Esophagus muscularis mucosa (tissue), 4 donors: Measurements from ENCODE around the gene CIRBP.

Experiments used
- EP300 ChIP-seq: sonication (generic); formaldehyde crosslinking; IDR thresholded peaks from one replicate; pipeline ENCODE4 v1.6.1; 2017; ENCODE audit warnings: antibody characterized with exemption
- POLR2A ChIP-seq: fragments of 450-650 bp; IDR thresholded peaks from one replicate; pipeline ENCODE4 v1.6.1; 2017; ENCODE audit warnings: antibody characterized with exemption, moderate library complexity, mild to moderate bottlenecking, low read depth
- POLR2AphosphoS5 ChIP-seq, 2 donors: sonication (generic); formaldehyde crosslinking; IDR thresholded peaks; one replicate each; pipeline ENCODE4 v1.6.1; 2017; ENCODE audit warnings: antibody characterized with exemption in 2 of 2
- TF ChIP-seq, protein P1 (sequence below), 3 experiments: fragments of 200-600 bp in 2 of 3; fragments of 450-650 bp in 1 of 3; sonication (generic) in 2 of 3; IDR thresholded peaks; one replicate each; pipeline ENCODE4 v1.5.1; 2017 to 2019; ENCODE audit warnings: antibody characterized with exemption in 3 of 3, mild to moderate bottlenecking in 2 of 3, moderate library complexity in 1 of 3

DNA sequence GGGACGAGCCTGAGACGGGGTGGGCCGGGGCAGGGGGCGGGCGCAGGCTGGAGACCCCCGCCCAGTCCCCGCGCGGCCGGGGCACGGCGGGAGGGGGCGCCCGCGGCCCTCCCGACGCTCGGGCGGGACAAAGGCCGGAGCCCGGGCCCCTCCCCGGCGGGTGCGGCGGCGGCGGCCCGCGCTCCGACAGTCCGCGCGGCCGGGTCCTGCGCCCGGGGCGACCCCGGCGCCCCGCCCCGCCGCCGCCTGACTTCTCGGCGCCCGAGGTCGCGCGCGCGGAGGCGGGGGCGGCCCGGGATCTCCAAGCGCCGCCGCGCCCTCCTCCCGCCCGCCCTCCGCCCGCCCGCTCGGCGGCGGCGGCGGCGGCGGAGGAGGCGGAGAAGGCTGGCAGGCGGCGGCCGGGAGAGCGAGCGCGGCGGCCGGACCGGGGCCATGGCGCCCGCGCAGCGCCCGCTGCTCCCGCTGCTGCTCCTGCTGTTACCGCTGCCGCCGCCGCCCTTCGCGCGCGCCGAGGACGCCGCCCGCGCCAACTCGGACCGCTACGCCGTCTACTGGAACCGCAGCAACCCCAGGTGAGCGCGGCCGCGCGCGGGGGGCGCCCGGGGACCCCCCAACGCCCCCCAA is 16.7 kb downstream of the CIRBP start, which contains the start of gene EFNA2:
- TF ChIP-seq POLR2AphosphoS5 (IDR thresholded peaks at IDR 0.05) = no peak
- TF ChIP-seq, protein P1, sequence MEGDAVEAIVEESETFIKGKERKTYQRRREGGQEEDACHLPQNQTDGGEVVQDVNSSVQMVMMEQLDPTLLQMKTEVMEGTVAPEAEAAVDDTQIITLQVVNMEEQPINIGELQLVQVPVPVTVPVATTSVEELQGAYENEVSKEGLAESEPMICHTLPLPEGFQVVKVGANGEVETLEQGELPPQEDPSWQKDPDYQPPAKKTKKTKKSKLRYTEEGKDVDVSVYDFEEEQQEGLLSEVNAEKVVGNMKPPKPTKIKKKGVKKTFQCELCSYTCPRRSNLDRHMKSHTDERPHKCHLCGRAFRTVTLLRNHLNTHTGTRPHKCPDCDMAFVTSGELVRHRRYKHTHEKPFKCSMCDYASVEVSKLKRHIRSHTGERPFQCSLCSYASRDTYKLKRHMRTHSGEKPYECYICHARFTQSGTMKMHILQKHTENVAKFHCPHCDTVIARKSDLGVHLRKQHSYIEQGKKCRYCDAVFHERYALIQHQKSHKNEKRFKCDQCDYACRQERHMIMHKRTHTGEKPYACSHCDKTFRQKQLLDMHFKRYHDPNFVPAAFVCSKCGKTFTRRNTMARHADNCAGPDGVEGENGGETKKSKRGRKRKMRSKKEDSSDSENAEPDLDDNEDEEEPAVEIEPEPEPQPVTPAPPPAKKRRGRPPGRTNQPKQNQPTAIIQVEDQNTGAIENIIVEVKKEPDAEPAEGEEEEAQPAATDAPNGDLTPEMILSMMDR (IDR thresholded peaks at IDR 0.05) = no peak
- no peak for TF ChIP-seq POLR2A
- TF ChIP-seq EP300 = no peak
